ENCODE measurements around the gene TPM3. TPM values are rescaled to one million over a fixed set of nuclear protein-coding genes. Genes with fewer than 3 reads are reported as not detected.
"Not testable (repeated sequence)": the region's sequence is repeated elsewhere in the genome, so short reads cannot be mapped to it uniquely, and the experiment has no call there.

The TPM3 gene
- total and polyA plus RNA-seq, 12 donors = 75.2 to 345 (median 114) TPM

DNA sequence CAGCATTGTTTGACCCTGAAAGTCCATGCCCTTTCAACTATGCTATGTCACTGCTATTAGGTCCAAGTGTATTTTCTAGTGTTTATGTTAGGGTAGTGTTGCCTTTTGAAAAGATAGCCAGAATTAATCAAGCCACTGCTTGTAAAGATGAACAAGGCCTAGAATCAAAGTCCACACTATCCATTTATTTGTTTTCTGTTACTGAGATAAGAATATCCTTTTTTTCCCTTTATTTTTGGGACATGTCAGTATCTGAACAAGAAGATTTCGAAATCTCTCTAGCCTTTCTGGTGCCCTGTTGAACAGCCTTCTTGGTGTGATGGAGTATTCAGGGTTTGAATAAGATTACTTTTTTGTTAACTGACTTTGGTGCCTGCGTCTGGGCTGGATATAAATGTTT is 45.5 kb upstream of the TPM3 start:
- whole genome bisulfite sequencing, 2 donors = 94 to 97% methylated on average over 2 of the region's 2 CpGs
- Histone ChIP-seq H3K9me3 (no peaks in the 10 kb centered on the region), H3K27ac (no peak overlapping the region), H3K27me3 (no peaks in the 10 kb centered on the region), H3K4me1 (no peaks in the 10 kb centered on the region), H3K36me3 (peaks cover 0 to 100% (median 64%) of the 10 kb centered on the region in 9 donors), H3K4me3 (no peak overlapping the region)
- intact Hi-C loops (cut with DNase I) = no loop called here
- TF ChIP-seq, protein P1, sequence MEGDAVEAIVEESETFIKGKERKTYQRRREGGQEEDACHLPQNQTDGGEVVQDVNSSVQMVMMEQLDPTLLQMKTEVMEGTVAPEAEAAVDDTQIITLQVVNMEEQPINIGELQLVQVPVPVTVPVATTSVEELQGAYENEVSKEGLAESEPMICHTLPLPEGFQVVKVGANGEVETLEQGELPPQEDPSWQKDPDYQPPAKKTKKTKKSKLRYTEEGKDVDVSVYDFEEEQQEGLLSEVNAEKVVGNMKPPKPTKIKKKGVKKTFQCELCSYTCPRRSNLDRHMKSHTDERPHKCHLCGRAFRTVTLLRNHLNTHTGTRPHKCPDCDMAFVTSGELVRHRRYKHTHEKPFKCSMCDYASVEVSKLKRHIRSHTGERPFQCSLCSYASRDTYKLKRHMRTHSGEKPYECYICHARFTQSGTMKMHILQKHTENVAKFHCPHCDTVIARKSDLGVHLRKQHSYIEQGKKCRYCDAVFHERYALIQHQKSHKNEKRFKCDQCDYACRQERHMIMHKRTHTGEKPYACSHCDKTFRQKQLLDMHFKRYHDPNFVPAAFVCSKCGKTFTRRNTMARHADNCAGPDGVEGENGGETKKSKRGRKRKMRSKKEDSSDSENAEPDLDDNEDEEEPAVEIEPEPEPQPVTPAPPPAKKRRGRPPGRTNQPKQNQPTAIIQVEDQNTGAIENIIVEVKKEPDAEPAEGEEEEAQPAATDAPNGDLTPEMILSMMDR (IDR thresholded peaks at IDR 0.05) = no peak
- DNase-seq (no peak), ATAC-seq (no peak)

DNA sequence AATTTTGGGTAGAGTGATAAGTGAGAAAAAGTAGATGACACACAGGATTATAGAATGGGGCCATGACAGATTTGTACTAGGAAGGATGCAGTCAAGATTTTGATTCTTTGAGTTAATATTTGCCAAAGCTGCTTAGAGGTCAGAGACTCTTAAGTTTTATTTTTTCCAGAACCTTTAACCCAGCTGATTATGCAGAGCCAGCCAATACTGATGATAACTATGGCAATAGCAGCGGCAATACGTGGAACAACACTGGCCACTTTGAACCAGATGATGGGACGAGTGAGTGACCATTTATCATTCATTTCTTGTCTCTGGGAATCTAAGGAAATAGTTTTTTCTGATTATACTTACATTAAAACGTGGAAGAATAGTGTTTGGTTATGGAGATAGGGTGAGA is 45.0 kb upstream of the TPM3 start:
- Histone ChIP-seq H3K4me3 (no peak overlapping the region), H3K27ac (no peak overlapping the region), H3K4me1 (no peaks in the 10 kb centered on the region), H3K9me3 (no peaks in the 10 kb centered on the region), H3K36me3 (peaks cover 0 to 100% (median 63%) of the 10 kb centered on the region in 9 donors), H3K27me3 (no peaks in the 10 kb centered on the region)
- intact Hi-C loops (cut with DNase I) = no loop called here
- TF ChIP-seq, protein P1 (IDR thresholded peaks at IDR 0.05) = no peak
- WGBS, 2 donors = 88 to 93% methylated on average over 4 of the region's 4 CpGs
- ATAC-seq (no peak), DNase-seq (no peak)

DNA sequence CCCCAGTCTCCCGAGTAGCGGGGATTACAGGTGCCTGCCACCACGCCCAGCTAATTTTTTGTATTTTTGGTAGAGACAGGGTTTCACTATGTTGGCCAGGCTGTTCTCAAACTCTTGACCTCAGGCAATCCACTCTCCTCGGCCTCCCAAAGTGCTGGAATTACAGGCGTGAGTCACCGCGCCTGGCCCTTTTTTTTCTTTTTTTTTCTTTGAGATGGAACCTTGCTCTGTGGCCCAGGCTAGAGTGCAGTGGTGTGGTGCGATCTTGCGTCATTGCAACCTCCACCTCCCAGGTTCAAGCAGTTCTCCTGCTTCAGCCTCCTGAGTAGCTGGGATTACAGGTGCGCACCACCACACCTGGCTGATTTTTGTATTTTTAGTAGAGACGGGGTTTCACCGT is 41.2 kb upstream of the TPM3 start:
- peaks cover 0 to 100% (median 79%) of the 10 kb centered on the region in 9 donors for H3K36me3 ChIP-seq
- WGBS, 2 donors = 96% methylated on average over 12 of the region's 12 CpGs
- intact Hi-C loops (cut with DNase I) = not testable (repeated sequence)

DNA sequence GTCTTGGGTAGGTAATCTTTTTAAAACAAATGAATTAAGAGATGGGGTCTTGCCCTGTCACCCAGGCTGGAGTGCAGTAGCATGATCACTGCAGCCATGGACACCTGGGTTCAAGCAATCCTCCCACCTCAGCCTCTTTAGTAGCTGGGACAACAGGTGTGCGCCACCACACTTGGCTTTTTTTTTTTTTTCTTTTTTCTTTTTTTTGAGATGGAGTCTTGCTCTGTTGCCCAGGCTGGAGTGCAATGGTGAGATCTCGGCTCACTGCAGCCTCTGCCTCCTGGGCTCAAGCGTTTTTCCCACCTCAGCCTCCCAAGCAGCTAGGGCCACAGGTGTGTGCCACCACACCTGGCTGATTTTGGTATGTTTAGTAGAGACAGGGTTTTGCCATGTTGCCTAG is 39.2 kb upstream of the TPM3 start:
- H3K9me3 ChIP-seq; H3K4me3 ChIP-seq; intact Hi-C loops (cut with DNase I); ATAC-seq; H3K27me3 ChIP-seq; DNase-seq; H3K27ac ChIP-seq; H3K4me1 ChIP-seq: not testable (repeated sequence)
- 94 to 100% methylated on average over 3 of the region's 3 CpGs for WGBS, 2 donors
- peaks cover 0 to 100% (median 75%) of the 10 kb centered on the region in 9 donors for H3K36me3 ChIP-seq

More for the DNA sequence above, 41.2 kb upstream of the TPM3 start:
- H3K4me3 ChIP-seq, ATAC-seq, H3K27me3 ChIP-seq, H3K27ac ChIP-seq, H3K4me1 ChIP-seq, DNase-seq, H3K9me3 ChIP-seq: not testable (repeated sequence)

DNA sequence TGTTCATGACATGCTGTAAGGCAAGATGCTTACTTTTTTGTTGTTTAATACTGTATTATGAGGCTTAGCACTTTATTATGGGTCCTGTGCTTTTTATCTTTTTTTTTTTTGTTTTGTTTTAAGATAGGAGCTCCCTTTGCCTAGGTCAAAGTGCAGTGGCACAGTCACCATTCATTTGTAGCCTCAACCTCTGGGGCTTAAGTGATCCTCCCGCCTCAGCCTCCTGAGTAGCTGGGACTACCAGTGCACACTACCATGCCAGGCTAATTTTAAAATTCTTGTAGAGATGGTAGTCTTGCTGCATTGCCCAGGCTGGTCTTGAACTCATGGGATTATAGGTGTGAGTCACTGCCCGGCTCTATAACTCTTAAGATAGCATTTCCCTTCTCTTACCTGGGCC is 33.5 kb upstream of the TPM3 start:
- intact Hi-C loops (cut with DNase I) = no loop called here
- Histone ChIP-seq H3K4me3 (no peak overlapping the region), H3K36me3 (peaks cover 0 to 60% (median 34%) of the 10 kb centered on the region in 9 donors), H3K27ac (no peak overlapping the region), H3K27me3 (no peaks in the 10 kb centered on the region), H3K4me1 (peaks cover 4 to 40% (median 36%) of the 10 kb centered on the region in 9 donors), H3K9me3 (no peaks in the 10 kb centered on the region)
- TF ChIP-seq, protein P1 (IDR thresholded peaks at IDR 0.05) = no peak
- 97 to 98% methylated on average over 2 of the region's 2 CpGs for WGBS, 2 donors
- DNase-seq (no peak), ATAC-seq (no peak)

All from heart right ventricle (tissue), 16 donors.